Fibroblast of skin of left biceps (primary cell): ENCODE measurements around the gene BCOR.

Experiments
- DNase-seq, 2 experiments: peaks; one replicate each; pipeline ENCODE4 v3.0.0-alpha.2; 2013; ENCODE audit warnings: low read depth in 2 of 2

Gene BCOR

GRCh38 chrX:40098264-40099054 lies 701 bp upstream of the BCOR start:
- DNase-seq = no peak

- DNase-seq = no peak
Observed at GRCh38 chrX:40097141-40097503, 636 bp downstream of the BCOR start.

- no peak for DNase-seq
Observed at GRCh38 chrX:40096395-40097091, 1.2 kb downstream of the BCOR start.

- no peak for DNase-seq
Observed at GRCh38 chrX:40095583-40096394, 2.0 kb downstream of the BCOR start.

GRCh38 chrX:40094900-40095582 lies 2.7 kb downstream of the BCOR start:
- no peak for DNase-seq

GRCh38 chrX:40094041-40094899 lies 3.5 kb downstream of the BCOR start:
- no peak for DNase-seq

GRCh38 chrX:40093586-40093985 lies 4.2 kb downstream of the BCOR start:
- no peak for DNase-seq

GRCh38 chrX:40092808-40093435 lies 4.8 kb downstream of the BCOR start:
- DNase-seq = no peak

GRCh38 chrX:40091691-40092421 lies 5.9 kb downstream of the BCOR start:
- DNase-seq = no peak

- no peak for DNase-seq
Observed at GRCh38 chrX:40090961-40091360, 6.8 kb downstream of the BCOR start.

- no peak for DNase-seq
Observed at GRCh38 chrX:40090050-40090804, 7.5 kb downstream of the BCOR start.

- DNase-seq = no peak
Observed at GRCh38 chrX:40088803-40089540, 8.8 kb downstream of the BCOR start.

GRCh38 chrX:40088299-40088625 lies 9.5 kb downstream of the BCOR start:
- DNase-seq = no peak

GRCh38 chrX:40087425-40088298 lies 10.1 kb downstream of the BCOR start:
- no peak for DNase-seq

- DNase-seq = no peak
Observed at GRCh38 chrX:40086569-40087335, 11.0 kb downstream of the BCOR start.

- DNase-seq = no peak
Observed at GRCh38 chrX:40085714-40086113, 12.0 kb downstream of the BCOR start.

- no peak for DNase-seq
Observed at GRCh38 chrX:40085102-40085551, 12.6 kb downstream of the BCOR start.
